HepG2 (cell line): ENCODE data around the gene MCM6. TPM values are rescaled to one million over a fixed set of nuclear protein-coding genes. Genes with fewer than 3 reads are reported as not detected.

ENCODE experiments used
- ATAC-seq: fragments of 200-7000 bp; cut with Tn5 transposase; 3 replicates; pipeline ENCODE4 v1.9.1; 2020; ENCODE audit warnings: mild to moderate bottlenecking, moderate library complexity
- BruUV-seq: library from RNA; stranded (reverse); fragments of 400-500 nt; replicated peaks from 2 replicates; lab custom pipeline; 2021; lab: Mats Ljungman, UMichigan
- CTCF ChIA-PET: fragments of 300-600 bp; formaldehyde crosslinking; extraction: SDS; loops from one replicate; lab custom pipeline; 2021; ENCODE audit warnings: low total read pairs, inconsistent platforms, low intra/inter-chr PET ratio; lab: Yijun Ruan, JAX
- POLR2A ChIA-PET: fragments of 350-600 bp; sonication (Branson Sonifier 250); formaldehyde crosslinking; loops from one replicate; lab custom pipeline; 2020; ENCODE audit warnings: antibody characterized with exemption, inconsistent platforms; lab: Yijun Ruan, JAX
- DNase-seq: peaks from one replicate; pipeline ENCODE4 v3.0.0-alpha.2; 2015; ENCODE audit warnings: low spot score
- FAIRE-seq: peaks from 3 replicates; lab custom pipeline; 2011; peaks lifted over from hg19 to GRCh38; lab: Jason Lieb, UNC
- H2AFZ ChIP-seq: one replicate; pipeline ENCODE4 v1.6.1; 2011; ENCODE audit warnings: low read length, inconsistent platforms
- H3K27ac ChIP-seq: fragments of 300-600 bp; 3 replicates; pipeline ENCODE4 v1.8.0; 2011; ENCODE audit warnings: mixed run types, mild to moderate bottlenecking, mixed read lengths, low read length, inconsistent platforms; ENCODE audit not compliant: insufficient read depth; ENCODE audit errors: extremely low read length
- H3K27me3 ChIP-seq, 2 experiments: fragments of 200-600 bp in 1 of 2; 2 replicates in 1 of 2; 3 replicates in 1 of 2; pipeline versions ENCODE4 v1.6.0 to v1.8.0; 2011; ENCODE audit warnings: low read length in 2 of 2, mild to moderate bottlenecking in 2 of 2, moderate library complexity in 2 of 2, inconsistent platforms in 1 of 2; ENCODE audit not compliant: insufficient read depth in 2 of 2, control insufficient read depth in 1 of 2
- H3K36me3 ChIP-seq, 2 experiments: fragments of 200-600 bp in 1 of 2; replicated peaks in 1 of 2; 2 replicates in 1 of 2; 3 replicates in 1 of 2; pipeline versions ENCODE4 v1.5.1 to v1.8.0; 2011; ENCODE audit warnings: low read length in 2 of 2, inconsistent platforms in 1 of 2; ENCODE audit not compliant: insufficient read depth in 2 of 2, control insufficient read depth in 1 of 2
- H3K4me1 ChIP-seq: 2 replicates; pipeline ENCODE4 v1.5.1; 2012; ENCODE audit warnings: low read length, inconsistent platforms; ENCODE audit not compliant: insufficient read depth
- H3K4me2 ChIP-seq: 2 replicates; pipeline ENCODE4 v1.6.0; 2011; ENCODE audit warnings: low read depth, low read length, inconsistent platforms
- H3K4me3 ChIP-seq, 3 experiments: fragments of 200-600 bp in 1 of 3; sonication (generic), shearing (Covaris generic) in 1 of 3; replicated peaks in 1 of 3; 2 replicates each; pipeline ENCODE4 v1.5.1; 2011 to 2016; ENCODE audit warnings: low read length in 3 of 3, inconsistent platforms in 2 of 3, low read depth in 2 of 3, mild to moderate bottlenecking in 2 of 3, control low read depth in 1 of 3, mixed read lengths in 1 of 3; ENCODE audit not compliant: insufficient read depth in 1 of 3
- H3K79me2 ChIP-seq: one replicate; pipeline ENCODE4 v1.6.1; 2011; ENCODE audit warnings: low read length, inconsistent platforms; ENCODE audit not compliant: insufficient read depth
- H3K9ac ChIP-seq: 2 replicates; pipeline ENCODE4 v1.6.0; 2011; ENCODE audit warnings: mild to moderate bottlenecking, low read depth, low read length, inconsistent platforms; ENCODE audit not compliant: insufficient read depth
- H3K9me3 ChIP-seq: 2 replicates; pipeline ENCODE4 v1.5.1; 2012; ENCODE audit warnings: mild to moderate bottlenecking, low read length
- H4K20me1 ChIP-seq: 2 replicates; pipeline ENCODE4 v1.6.0; 2011; ENCODE audit warnings: inconsistent platforms, mild to moderate bottlenecking, low read length, moderate library complexity; ENCODE audit not compliant: insufficient read depth
- ARNT2 ChIP-seq: sonication (generic); formaldehyde crosslinking; IDR thresholded peaks from 2 replicates; pipeline ENCODE4 v1.8.0; 2022; ENCODE audit warnings: mild to moderate bottlenecking, low read depth, missing genetic modification reagents, moderate library complexity
- ATF7 ChIP-seq, 2 experiments: fragments of 450-650 bp in 1 of 2; sonication (generic) in 1 of 2; formaldehyde crosslinking in 1 of 2; IDR thresholded peaks; 2 replicates each; pipeline versions ENCODE4 v1.4.0 to v1.6.1; 2016 to 2020; ENCODE audit warnings: antibody characterized with exemption in 1 of 2, mild to moderate bottlenecking in 1 of 2, missing genetic modification reagents in 1 of 2
- HMGA1 ChIP-seq: sonication (generic); formaldehyde crosslinking; conservative IDR thresholded peaks from 2 replicates; pipeline ENCODE4 v1.4.0; 2020; ENCODE audit warnings: missing genetic modification reagents
- KDM5A ChIP-seq: fragments of 200-600 bp; sonication (generic); IDR thresholded peaks from 2 replicates; pipeline ENCODE4 v1.7.0; 2018; ENCODE audit warnings: antibody characterized with exemption, mild to moderate bottlenecking, low read length, borderline replicate concordance
- MTA1 ChIP-seq: sonication (generic); formaldehyde crosslinking; IDR thresholded peaks from 2 replicates; pipeline ENCODE4 v1.4.0; 2020; ENCODE audit warnings: missing genetic modification reagents, mild to moderate bottlenecking, borderline replicate concordance
- NFRKB ChIP-seq: fragments of 450-650 bp; IDR thresholded peaks from 2 replicates; pipeline ENCODE4 v1.6.1; 2017
- TBP ChIP-seq: sonication (generic); formaldehyde crosslinking; IDR thresholded peaks from 2 replicates; pipeline ENCODE4 v1.5.0; 2020; ENCODE audit warnings: missing genetic modification reagents
- ZNF17 ChIP-seq: sonication (generic); formaldehyde crosslinking; IDR thresholded peaks from 2 replicates; pipeline ENCODE4 v1.5.0; 2020; ENCODE audit warnings: mild to moderate bottlenecking, missing genetic modification reagents
- ZNF260 ChIP-seq: sonication (generic); formaldehyde crosslinking; IDR thresholded peaks from 2 replicates; pipeline ENCODE4 v1.4.0; 2020; ENCODE audit warnings: missing genetic modification reagents, low read depth, mild to moderate bottlenecking, borderline replicate concordance
- ZNF720 ChIP-seq: sonication (generic); formaldehyde crosslinking; IDR thresholded peaks from 2 replicates; pipeline ENCODE4 v1.4.0; 2020; ENCODE audit warnings: missing genetic modification reagents
- ZNF777 ChIP-seq: sonication (generic); formaldehyde crosslinking; IDR thresholded peaks from 2 replicates; pipeline ENCODE4 v1.4.0; 2020; ENCODE audit warnings: missing genetic modification reagents
- in situ Hi-C: cut with HindIII; loops from 2 replicates; pipeline ENCODE4 v1.10.0; 2017; ENCODE audit warnings: low pct_unique_long_range_greater_than_20kb; ENCODE audit not compliant: extremely low pct_ligation_motif_present
- intact Hi-C: fragments of 100-400 bp; cut with micrococcal nuclease; formaldehyde crosslinking; loops from one replicate; pipeline ENCODE4 v1.10.0; 2022; ENCODE audit not compliant: unreplicated experiment
- polyA plus RNA-seq, 8 experiments: library from polyadenylated mRNA; depleted of rRNA in 3 of 8; stranded (reverse) in 7 of 8; unstranded in 1 of 8; fragments of >200 nt; fragmentation: Illumina TruSeq in 4 of 8; extraction: Trizol in 4 of 8; gene quantifications; 2 replicates each; pipeline versions ENCODE4 v1.2.1 to v1.2.3, GENCODE V29; 2011 to 2016; ENCODE audit warnings: low read depth in 4 of 8, missing spikeins in 1 of 8, mixed read lengths in 1 of 8; ENCODE audit not compliant: insufficient read depth in 1 of 8
- total RNA-seq, 5 experiments: library from RNA; depleted of rRNA; stranded (reverse); fragments of >200 nt; fragmentation: Illumina TruSeq; extraction: Trizol; gene quantifications; 2 replicates each; pipeline ENCODE4 v1.2.3, GENCODE V29; 2016; ENCODE audit warnings: low read depth in 1 of 5

Gene MCM6
- total and polyA plus RNA-seq, 2 of the 13 experiments (the other 11 are each of a cell fraction or from before 2014, with no cell fraction given) = 9.7 to 18.7 TPM

DNA sequence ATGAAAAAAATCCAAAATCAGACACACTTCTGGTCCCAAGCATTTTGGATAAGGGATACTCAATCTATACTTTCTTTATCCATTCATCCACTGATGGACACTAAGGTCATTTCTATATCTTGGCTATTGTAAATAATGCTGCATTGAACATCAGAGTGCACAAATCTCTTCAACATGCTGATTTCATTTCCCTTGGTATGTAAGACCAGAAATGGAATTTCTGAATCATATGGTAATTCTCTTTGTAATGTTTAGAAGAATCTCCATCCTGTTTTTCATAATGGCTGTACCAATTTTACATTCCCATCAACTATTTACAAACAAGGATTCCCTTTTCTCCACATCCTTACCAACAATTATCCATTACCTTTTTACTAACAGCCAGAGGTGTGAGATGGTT is 33.7 kb upstream of the MCM6 start:
- no TSS peak for BruUV-seq

GRCh38 chr2:135905679-135906078 is 29.4 kb upstream of the MCM6 start:
- H3K4me3 ChIP-seq = no peak overlapping the region
- BruUV-seq = no TSS peak
- H3K4me1 ChIP-seq = no peaks in the 10 kb centered on the region
- H2AFZ ChIP-seq = no peak overlapping the region
- intact Hi-C loops = no loop called here
- H3K4me2 ChIP-seq = no peak overlapping the region
- in situ Hi-C loops = no loop called here
- no peak overlapping the region for H3K27ac ChIP-seq
- no peak overlapping the region for H3K9ac ChIP-seq
- CTCF ChIA-PET = no interaction called here
- ATAC-seq = no peak
- H3K36me3 ChIP-seq = peaks cover 8 to 26% of the 10 kb centered on the region in 2 experiments
- no peaks in the 10 kb centered on the region for H4K20me1 ChIP-seq
- POLR2A ChIA-PET = no interaction called here
- no peak for DNase-seq
- TF ChIP-seq ATF7 (IDR thresholded peaks at IDR 0.05) = peak; percentile 83
- TF ChIP-seq ATF7 (CRISPR knock-in tag; IDR thresholded peaks at IDR 0.05) = no peak
- TF ChIP-seq MTA1 (CRISPR knock-in tag) = no peak
- no peak for FAIRE-seq
- H3K79me2 ChIP-seq = no peaks in the 10 kb centered on the region
- no peaks in the 10 kb centered on the region for H3K27me3 ChIP-seq
- H3K9me3 ChIP-seq = no peaks in the 10 kb centered on the region

More for the DNA sequence above, 33.7 kb upstream of the MCM6 start:
- no peak overlapping the region for H3K4me3 ChIP-seq
- 0 out of 2 replicates have a peak, but pooled peaks cover 2% of the 10 kb centered on the region for H4K20me1 ChIP-seq
- CTCF ChIA-PET = no interaction called here
- no peak overlapping the region for H3K9ac ChIP-seq
- H3K4me2 ChIP-seq = no peak overlapping the region
- no peaks in the 10 kb centered on the region for H3K79me2 ChIP-seq
- no peak for TF ChIP-seq ZNF777 (CRISPR knock-in tag)
- TF ChIP-seq NFRKB = no peak
- TF ChIP-seq ZNF17 (CRISPR knock-in tag) = no peak
- no peak for TF ChIP-seq ZNF260
- TF ChIP-seq HMGA1 (CRISPR knock-in tag) = no peak
- TF ChIP-seq KDM5A = no peak
- no peak for TF ChIP-seq ZNF720
- TF ChIP-seq ARNT2 = no peak
- no peak for TF ChIP-seq TBP (CRISPR knock-in tag)
- H3K27ac ChIP-seq = no peak overlapping the region
- peaks cover 12 to 38% of the 10 kb centered on the region in 2 experiments for H3K36me3 ChIP-seq
- ATAC-seq (no peak), DNase-seq (no peak), FAIRE-seq (no peak)
- H3K9me3 ChIP-seq = no peaks in the 10 kb centered on the region
- in situ Hi-C loops (loop anchor here (5.0 kb wide), 1 partner anchor 472 kb away; no protein-coding TSS in a partner anchor), intact Hi-C loops (no loop called here)
- POLR2A ChIA-PET = no interaction called here
- no peaks in the 10 kb centered on the region for H3K4me1 ChIP-seq
- H3K27me3 ChIP-seq = no peaks in the 10 kb centered on the region
- H2AFZ ChIP-seq = no peak overlapping the region
